Activated effector memory CD4-positive, alpha-beta T cell treated with anti-CD3 and anti-CD28 coated beads, Interleukin-2, amount 50 U/mL, for 16 hours (primary cell): ENCODE data around the gene SHH.

ENCODE experiments used
- DNase-seq: peaks from one replicate; pipeline ENCODE4 v3.0.0-alpha.2; 2020

Gene SHH

GRCh38 chr7:155762036-155762435, 50.2 kb downstream of the SHH start:
- DNase-seq: no peak

- DNase-seq: no peak
Measured at GRCh38 chr7:155761162-155761561, 51.1 kb downstream of the SHH start.

GRCh38 chr7:155759740-155760430, 52.4 kb downstream of the SHH start:
- no peak for DNase-seq

GRCh38 chr7:155758348-155758747, 53.9 kb downstream of the SHH start:
- no peak for DNase-seq

GRCh38 chr7:155756322-155756721, 55.9 kb downstream of the SHH start:
- no peak for DNase-seq

GRCh38 chr7:155755026-155755425, 57.2 kb downstream of the SHH start:
- DNase-seq: no peak

GRCh38 chr7:155754165-155754564, 58.1 kb downstream of the SHH start:
- DNase-seq: no peak

- no peak for DNase-seq
Measured at GRCh38 chr7:155753446-155753965, 58.8 kb downstream of the SHH start.

- no peak for DNase-seq
Measured at GRCh38 chr7:155752756-155753445, 59.4 kb downstream of the SHH start.

- DNase-seq: no peak
Measured at GRCh38 chr7:155751409-155751808, 60.9 kb downstream of the SHH start.

- DNase-seq: no peak
Measured at GRCh38 chr7:155750255-155751125, 61.8 kb downstream of the SHH start.
